Stimulated activated CD4-positive, alpha-beta T cell treated with anti-CD3 and anti-CD28 coated beads, TNF-alpha, amount 100 ng/mL, for 4 hours (primary cell): ENCODE data around the gene TGFBR3.
"Not testable (repeated sequence)": the region's sequence is repeated elsewhere in the genome, so short reads cannot be mapped to it uniquely, and the experiment has no call there.

Experiments used
- DNase-seq, 3 experiments: peaks; one replicate each; pipeline ENCODE4 v3.0.0-alpha.2; 2020; ENCODE audit warnings: low read depth in 3 of 3

TGFBR3 gene

DNA sequence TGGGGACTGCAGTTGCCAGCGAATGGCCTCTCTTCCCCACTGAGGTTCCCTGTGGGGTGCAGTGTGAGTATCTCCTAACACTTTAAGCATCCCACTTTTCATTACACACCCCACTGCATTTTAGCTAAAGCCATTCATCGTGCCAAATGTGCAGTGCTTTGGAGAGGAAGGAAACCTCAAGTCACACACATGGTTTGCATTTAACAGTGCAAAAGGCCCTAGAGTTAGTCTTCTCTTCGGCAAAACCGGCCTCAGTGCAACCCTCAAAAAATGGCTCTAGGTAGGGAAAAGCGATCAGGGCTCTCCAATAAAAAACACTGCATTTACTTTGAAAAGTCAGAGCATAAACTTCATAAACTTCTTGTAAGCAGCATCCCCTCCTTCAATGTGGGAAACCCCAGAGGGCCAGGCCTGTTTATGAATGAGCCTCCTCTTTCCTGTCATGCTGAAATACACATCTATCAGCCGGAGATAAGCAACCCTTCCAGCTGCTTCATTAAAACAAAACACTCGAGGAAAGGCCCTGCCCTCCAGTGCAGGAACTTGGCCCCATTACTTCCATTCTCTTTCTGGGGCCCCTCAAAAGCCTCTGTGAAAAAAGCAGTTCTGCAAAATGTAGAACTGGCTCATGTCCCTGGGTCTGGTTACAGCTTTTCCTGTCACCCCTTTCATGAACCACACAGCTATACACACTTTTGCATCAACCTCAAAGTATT is 201.3 kb downstream of the TGFBR3 start:
- DNase-seq, result no peak

DNA sequence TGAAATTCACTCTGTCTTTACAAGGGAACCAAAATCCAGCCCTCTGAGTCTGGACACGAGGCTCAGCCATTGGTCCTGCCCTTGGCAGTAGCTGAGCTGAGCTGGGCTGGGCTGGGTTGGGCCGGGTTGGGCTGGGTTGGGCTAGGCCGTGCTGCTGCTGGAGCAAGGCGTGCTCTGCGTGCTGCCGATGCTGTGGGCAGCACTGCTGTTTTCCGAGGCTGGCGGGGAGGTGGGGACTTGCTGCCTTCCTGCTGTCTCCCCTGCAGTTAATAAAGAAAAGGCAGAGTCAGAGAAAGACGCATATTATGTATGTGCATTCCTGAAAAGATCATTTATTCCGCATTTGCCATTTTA is 202.4 kb downstream of the TGFBR3 start:
- no peak for DNase-seq

DNA sequence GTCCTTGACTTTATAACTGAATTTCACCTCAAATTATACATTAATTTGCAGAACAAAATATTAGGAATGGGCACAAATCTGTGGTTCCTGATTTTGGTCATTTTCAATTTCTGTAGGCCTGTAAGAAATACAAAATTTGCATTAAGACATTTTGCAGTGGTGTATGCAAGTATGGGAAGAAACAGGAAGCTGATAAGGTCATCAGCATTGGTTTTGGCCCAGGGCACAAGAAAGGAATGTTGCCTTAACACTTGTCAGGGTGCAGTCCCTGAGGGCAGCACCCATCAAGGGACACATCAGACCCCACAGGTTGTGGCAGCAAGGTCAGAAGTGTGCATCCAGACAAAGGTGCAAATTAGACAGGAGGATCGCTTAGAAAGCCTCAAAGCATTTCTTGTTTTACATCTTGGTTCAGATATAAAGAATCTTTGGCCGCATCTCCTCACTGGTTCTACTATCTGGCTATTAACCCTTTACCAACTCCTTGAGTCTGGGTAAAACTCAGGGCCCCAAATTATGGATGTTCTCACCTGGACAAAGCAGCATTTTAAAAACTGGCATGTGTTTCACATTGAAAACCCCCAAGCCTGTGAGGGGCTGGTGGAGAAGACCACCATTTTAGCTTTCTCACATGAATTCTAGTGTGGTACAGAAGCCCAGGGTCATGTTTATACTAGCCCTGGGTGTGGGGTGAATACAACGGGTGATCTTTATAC is 202.9 kb downstream of the TGFBR3 start:
- no peak for DNase-seq

DNA sequence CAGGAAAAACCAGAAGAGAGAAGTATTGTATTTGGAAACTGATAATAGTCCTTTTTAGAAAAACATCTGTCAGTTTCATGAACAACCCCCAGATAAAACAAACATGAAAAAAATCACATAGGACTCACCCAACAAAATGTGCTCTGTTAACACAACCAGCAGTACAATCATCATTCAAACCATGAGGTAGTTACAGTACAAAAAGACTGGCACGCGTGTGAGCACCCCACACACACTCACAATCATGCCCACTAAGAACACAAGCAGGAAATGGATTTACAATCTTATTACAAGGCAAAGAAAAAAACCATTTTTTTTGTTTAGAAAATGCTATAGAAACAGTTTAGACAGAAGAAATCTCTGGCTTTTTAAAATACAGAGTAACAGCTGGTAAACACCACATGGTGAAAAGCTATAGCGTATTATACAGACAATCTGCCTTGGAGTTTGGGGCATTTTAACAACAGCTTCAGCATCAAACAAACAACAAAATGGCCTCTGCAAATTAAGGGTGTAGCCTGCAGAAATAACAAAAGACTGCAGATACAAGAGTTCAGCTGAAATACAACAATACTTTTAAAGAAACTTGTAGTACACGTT is 205.3 kb downstream of the TGFBR3 start:
- no peak for DNase-seq

- no peak for DNase-seq
Measured at GRCh38 chr1:91679446-91679845, 206.5 kb downstream of the TGFBR3 start.

DNA sequence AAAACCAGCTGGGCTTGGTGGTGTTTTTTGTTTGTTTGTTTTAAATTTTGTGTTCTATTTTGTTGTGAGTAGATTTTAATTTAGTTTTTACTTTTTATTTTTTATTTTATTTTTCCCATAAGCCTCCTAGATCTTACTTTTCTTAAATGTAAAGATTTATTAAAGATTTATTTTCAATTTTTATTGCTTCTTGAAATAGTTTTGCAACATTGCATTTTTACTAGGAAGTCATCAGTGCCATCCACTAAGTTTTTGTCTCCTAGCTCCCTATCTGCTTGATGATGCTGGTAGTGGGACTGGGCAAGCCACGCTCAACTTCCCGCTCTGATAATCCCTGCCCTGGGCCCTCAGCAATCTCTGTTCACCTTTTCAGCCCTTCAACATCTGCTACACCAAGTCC is 209.9 kb downstream of the TGFBR3 start:
- DNase-seq, result no peak

DNA sequence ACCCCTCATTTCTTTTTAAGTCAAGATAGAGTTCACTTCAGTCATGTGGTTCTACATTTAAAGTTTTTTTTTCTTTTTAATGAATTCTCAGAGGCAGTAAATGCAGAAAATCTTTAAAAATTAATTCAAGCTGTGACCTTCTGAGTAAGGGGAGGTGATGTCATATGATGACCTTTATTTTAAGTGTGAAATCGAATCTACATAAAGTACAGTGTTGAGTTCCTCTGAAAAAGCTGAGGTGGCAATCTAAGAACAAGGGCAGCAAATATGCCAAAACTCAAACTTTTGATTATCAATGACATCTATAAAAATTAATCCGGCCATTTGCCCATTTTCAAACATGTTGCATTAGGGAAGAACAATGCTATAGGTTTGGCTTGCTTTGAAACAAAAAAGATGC is 211.8 kb downstream of the TGFBR3 start:
- DNase-seq, result no peak

- DNase-seq, result no peak
Measured at GRCh38 chr1:91673613-91674012, 212.3 kb downstream of the TGFBR3 start.

DNA sequence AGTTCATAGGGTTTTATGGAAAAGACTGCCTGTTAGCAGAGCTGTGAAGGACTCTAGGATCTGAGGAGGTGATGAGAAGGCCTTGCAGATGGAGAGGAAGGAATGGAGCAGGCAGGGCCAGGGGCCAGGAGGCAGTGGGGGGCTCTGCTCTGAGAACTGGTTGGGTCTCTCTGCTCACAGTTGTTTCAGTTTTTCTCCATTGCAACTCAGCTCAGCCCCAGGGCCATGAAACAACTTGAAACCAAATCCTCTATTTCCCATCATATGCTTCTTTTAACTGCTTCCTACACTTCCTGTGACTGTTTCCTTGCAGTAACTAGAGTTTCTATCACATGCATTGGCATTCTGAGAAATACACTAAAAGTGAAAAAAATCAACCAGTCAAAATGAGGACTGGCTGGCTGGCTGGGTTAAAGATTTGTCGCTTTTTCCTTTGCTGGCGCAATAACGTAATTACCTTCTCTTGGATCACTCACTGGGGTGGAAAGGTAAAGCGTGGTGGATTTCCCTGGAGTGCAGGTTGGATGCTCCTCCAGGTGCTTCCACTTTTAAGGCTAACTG is 213.3 kb downstream of the TGFBR3 start:
- DNase-seq, result no peak

DNA sequence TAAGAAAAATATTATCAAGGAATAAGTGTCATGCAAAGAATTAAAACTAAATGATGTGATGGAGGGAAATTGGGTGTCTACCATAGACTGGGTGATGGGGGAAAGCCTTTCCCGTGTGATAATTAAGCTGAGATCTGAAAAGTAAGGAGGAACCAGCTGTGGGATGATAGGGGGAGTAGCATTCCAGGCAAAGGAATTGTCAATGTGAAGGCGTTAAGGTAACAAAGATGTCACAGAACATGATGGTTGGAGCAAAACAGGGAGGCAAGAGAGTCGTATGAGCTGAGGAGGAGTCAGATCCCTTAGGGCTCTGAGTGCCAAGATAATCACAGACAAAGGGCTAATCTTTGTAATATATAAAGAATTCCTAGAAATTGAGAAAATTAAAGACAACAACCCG is 215.2 kb downstream of the TGFBR3 start:
- DNase-seq, result no peak

DNA sequence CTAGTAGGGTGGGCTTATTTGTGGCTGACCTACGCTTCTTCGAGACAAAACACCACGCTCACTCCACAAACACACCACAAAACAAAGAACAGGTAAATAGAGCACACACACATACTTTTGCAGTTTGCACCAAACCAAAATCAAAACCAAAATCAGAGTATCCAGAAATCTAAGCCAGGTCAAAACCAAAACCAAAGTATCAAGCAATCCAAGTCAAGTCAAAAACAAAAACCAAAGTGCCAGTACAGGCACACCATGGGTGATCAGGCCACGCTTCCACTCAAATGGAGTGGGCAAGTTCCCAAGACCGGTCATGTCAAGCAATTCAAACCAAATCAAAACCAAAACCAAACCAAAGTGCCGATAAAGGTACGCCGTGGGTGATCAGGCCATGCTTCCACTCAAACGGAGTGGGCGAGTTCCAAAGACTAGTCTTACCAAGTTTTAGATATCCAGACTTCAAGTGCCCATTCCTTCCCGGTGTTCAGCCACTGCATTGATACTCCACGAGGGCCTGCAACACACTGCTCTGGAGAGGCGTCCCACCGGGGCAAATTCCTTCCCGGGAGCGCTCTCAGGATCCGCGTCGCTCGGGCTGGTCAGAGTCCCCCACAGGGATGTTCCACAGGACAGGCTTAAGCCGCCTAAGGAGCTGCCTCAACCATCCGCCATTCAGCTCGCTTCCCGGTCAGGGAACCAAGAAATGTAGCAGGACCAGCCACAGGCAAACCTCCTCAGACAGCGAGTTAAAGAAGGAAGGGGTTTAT is 216.2 kb downstream of the TGFBR3 start:
- DNase-seq, result no peak

- not testable (repeated sequence) for DNase-seq
Measured at GRCh38 chr1:91666651-91667050, 219.3 kb downstream of the TGFBR3 start.

DNA sequence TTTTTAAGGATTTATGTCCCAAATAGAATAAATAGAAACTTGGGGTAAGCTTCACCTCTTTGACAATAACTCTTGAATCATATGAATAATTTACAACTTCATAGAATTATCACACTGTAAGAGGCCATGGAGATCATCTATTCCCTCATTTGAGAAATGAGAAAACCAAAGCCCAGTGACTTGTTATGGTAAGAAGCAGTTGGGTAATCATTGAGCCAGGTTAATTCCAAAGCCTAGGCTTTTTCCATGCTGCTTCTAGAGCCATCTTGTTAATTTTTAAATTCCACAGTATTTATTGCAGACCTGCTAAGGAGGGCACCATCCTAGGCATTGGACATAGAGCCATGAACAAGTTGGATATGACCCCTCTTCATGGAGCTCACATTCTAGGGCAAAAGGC is 224.8 kb downstream of the TGFBR3 start:
- no peak for DNase-seq

DNA sequence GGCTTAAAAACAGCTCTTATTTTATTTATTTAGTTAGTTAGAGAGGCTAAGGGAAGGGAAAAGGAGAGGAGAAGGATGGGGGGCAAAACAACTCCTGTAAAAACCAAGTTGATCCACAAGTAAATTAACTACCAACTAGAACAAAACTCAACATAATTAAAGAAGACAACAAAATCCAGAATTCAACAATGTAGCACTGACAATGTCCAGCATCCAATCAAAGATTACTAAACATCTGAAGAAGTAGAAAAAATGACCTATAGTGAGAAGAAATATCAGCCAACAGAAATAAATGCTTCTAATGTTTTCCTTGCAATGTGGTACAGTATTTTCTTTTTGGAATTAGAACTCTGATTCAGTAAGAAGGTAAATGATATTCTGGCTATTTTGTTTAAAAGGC is 225.2 kb downstream of the TGFBR3 start:
- no peak for DNase-seq

GRCh38 chr1:91655912-91656449 is 230.0 kb downstream of the TGFBR3 start:
- DNase-seq, result no peak

DNA sequence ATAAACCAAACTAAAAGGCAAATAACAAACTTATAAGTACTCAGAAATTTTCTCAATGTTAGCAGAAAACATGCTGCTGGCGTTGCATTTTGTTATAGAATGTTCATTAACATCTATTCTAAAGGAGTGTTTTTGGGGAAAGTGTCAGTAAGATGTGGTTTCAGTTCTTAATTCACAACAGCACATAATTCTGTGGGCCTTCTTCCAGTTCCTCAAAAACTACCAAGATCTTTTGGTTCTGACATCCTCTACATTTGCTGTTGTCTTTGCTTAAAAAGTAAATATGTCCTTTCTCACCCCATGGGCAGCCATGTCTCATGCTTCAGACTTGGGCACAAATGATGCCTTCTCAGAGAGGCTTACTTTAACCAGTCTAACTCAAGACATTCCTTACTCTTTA is 232.8 kb downstream of the TGFBR3 start:
- DNase-seq, result no peak

- no peak for DNase-seq
Measured at GRCh38 chr1:91651661-91652071, 234.3 kb downstream of the TGFBR3 start.

DNA sequence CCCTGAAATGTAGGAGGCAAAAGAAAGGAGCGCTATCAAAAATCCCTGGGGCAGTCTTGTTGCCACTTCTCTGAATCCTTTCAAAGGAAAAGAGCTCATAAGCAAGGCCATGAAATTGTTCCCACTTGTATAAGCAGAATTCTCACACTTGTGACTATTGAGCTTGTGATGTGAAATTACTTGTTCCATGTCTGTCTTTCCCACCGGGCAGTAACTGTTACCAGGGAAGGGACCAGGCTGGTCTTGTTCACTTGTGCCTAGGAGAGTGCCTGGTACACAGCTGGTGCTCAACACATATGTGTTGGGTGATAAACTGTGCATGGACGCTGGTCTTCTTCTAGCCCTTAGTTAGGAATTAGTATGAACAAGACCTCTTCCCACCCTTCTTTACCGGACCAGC is 234.7 kb downstream of the TGFBR3 start:
- no peak for DNase-seq

- DNase-seq, result no peak
Measured at GRCh38 chr1:91650764-91651163, 235.2 kb downstream of the TGFBR3 start.

GRCh38 chr1:91647061-91647460 is 238.9 kb downstream of the TGFBR3 start:
- no peak for DNase-seq

- no peak for DNase-seq
Measured at GRCh38 chr1:91645031-91645430, 240.9 kb downstream of the TGFBR3 start.

DNA sequence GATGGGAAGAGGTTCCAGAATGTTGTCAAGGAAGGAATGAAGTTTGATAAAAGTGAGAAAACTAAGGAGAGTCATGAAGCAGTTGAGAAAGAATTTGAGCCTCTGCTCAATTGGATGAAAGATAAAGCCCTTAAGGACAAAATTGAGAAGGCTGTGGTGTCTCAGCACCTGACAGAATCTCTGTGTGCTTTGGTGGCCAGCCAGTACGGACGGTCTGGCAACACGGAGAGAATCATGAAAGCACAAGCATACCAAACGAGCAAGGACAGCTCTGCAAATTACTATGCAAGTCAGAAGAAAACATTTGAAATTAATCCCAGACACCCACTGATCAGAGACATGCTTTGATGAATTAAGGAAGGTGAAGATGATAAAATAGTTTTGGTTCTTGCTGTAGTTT is 242.5 kb downstream of the TGFBR3 start:
- DNase-seq, result no peak
